Measurements from ENCODE around the gene IFRD2.

DNA sequence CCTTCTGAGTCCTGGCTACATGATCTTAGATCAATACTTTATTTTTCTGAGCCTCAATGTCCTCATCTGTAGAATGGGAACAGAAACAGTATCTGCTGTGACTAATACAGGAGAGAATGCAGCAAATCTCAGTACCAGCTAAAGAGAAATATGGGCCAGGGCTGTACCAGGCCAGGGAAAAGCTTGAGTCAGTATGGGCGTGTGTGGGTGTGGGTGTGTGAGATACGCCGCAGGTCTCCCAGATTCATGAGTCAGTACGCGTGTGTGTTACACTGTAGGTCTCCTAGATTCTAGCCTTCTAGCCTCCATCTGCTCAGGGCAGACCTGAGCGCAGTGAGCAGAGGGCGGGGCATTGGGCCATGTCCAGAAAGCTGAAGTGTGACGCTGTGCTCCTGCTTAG lies 41.0 kb downstream of the IFRD2 start:
- TF ChIP-seq, protein P1, sequence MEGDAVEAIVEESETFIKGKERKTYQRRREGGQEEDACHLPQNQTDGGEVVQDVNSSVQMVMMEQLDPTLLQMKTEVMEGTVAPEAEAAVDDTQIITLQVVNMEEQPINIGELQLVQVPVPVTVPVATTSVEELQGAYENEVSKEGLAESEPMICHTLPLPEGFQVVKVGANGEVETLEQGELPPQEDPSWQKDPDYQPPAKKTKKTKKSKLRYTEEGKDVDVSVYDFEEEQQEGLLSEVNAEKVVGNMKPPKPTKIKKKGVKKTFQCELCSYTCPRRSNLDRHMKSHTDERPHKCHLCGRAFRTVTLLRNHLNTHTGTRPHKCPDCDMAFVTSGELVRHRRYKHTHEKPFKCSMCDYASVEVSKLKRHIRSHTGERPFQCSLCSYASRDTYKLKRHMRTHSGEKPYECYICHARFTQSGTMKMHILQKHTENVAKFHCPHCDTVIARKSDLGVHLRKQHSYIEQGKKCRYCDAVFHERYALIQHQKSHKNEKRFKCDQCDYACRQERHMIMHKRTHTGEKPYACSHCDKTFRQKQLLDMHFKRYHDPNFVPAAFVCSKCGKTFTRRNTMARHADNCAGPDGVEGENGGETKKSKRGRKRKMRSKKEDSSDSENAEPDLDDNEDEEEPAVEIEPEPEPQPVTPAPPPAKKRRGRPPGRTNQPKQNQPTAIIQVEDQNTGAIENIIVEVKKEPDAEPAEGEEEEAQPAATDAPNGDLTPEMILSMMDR (IDR thresholded peaks at IDR 0.05) = no peak
- TF ChIP-seq POLR2AphosphoS5 (IDR thresholded peaks at IDR 0.05; ENCODE audit: insufficient read depth in 1 of 2, low read depth in 1 of 2) = peak in 1 of 2 donors; percentile 65
- TF ChIP-seq POLR2A (IDR thresholded peaks at IDR 0.05) = no peak

All from vagina (tissue), 2 donors.